NCI-H345 treated with DMSO at 0.1 percent for 48 hours (cell line): Measurements from ENCODE around the gene TLCD4.

Source experiments
- DNase-seq: peaks from one replicate; lab custom pipeline; 2025; ENCODE audit not compliant: unreplicated experiment; lab: John Stamatoyannopoulos, UW

TLCD4 gene

GRCh38 chr1:95094923-95095322, 22.2 kb upstream of the TLCD4 start:
- DNase-seq = no peak

GRCh38 chr1:95095833-95096217, 21.3 kb upstream of the TLCD4 start:
- no peak for DNase-seq

GRCh38 chr1:95096218-95096841, 20.8 kb upstream of the TLCD4 start:
- DNase-seq = no peak

GRCh38 chr1:95097426-95097825, 19.7 kb upstream of the TLCD4 start:
- DNase-seq = no peak

GRCh38 chr1:95098196-95098595, 19.0 kb upstream of the TLCD4 start:
- DNase-seq = no peak

- no peak for DNase-seq
These were observed 8.4 kb upstream of the TLCD4 start for GRCh38 chr1:95108792-95109191.

GRCh38 chr1:95111014-95111413, 6.1 kb upstream of the TLCD4 start:
- DNase-seq = no peak

GRCh38 chr1:95113684-95114083, 3.5 kb upstream of the TLCD4 start:
- no peak for DNase-seq

- DNase-seq = no peak
These were observed 1.4 kb upstream of the TLCD4 start for GRCh38 chr1:95115708-95116137.

GRCh38 chr1:95116580-95117206, 462 bp upstream of the TLCD4 start:
- DNase-seq = peak; percentile 90

- DNase-seq = no peak
These were observed 928 bp downstream of the TLCD4 start for GRCh38 chr1:95118067-95118499.

- DNase-seq = no peak
These were observed 1.6 kb downstream of the TLCD4 start for GRCh38 chr1:95118710-95119109.

GRCh38 chr1:95119273-95119672, 2.1 kb downstream of the TLCD4 start:
- no peak for DNase-seq

- no peak for DNase-seq
These were observed 5.1 kb downstream of the TLCD4 start for GRCh38 chr1:95122151-95122697.

GRCh38 chr1:95124342-95124741, 7.2 kb downstream of the TLCD4 start:
- no peak for DNase-seq

- no peak for DNase-seq
These were observed 9.2 kb downstream of the TLCD4 start for GRCh38 chr1:95126366-95126765.

GRCh38 chr1:95126846-95127245, 9.7 kb downstream of the TLCD4 start:
- no peak for DNase-seq

- DNase-seq = no peak
These were observed 10.2 kb downstream of the TLCD4 start for GRCh38 chr1:95127380-95127779.

GRCh38 chr1:95132762-95133161, 15.6 kb downstream of the TLCD4 start:
- no peak for DNase-seq

GRCh38 chr1:95133687-95134086, 16.5 kb downstream of the TLCD4 start:
- no peak for DNase-seq

- DNase-seq = no peak
These were observed 21.1 kb downstream of the TLCD4 start for GRCh38 chr1:95138223-95138622.

GRCh38 chr1:95139039-95139438, 21.9 kb downstream of the TLCD4 start:
- DNase-seq = no peak

GRCh38 chr1:95140791-95141190, 23.6 kb downstream of the TLCD4 start:
- no peak for DNase-seq
